GM23338 (cell line): ENCODE measurements around the gene CCDC134. TPM values are rescaled to one million over a fixed set of nuclear protein-coding genes. Genes with fewer than 3 reads are reported as not detected.

Experiments used
- ATAC-seq: fragments of 200-7000 bp; cut with Tn5 transposase; 3 replicates; pipeline ENCODE4 v1.9.1; 2020
- DNase-seq: peaks from one replicate; pipeline ENCODE4 v3.0.0-alpha.2; 2015; ENCODE audit warnings: low spot score
- H2AFZ ChIP-seq: fragments of 200-600 bp; sonication (generic); 2 replicates; pipeline ENCODE4 v1.8.0; 2016; ENCODE audit warnings: antibody characterized with exemption, mild to moderate bottlenecking, moderate library complexity
- H3F3A ChIP-seq: fragments of 200-600 bp; sonication (generic); replicated peaks from 2 replicates; pipeline ENCODE4 v1.8.0; 2017; ENCODE audit warnings: antibody characterized with exemption, mixed run types, low read depth
- H3K27ac ChIP-seq: fragments of 200-600 bp; sonication (generic); 2 replicates; pipeline ENCODE4 v1.6.1; 2016; ENCODE audit warnings: low read depth
- H3K27me3 ChIP-seq: fragments of 200-600 bp; sonication (generic); 2 replicates; pipeline ENCODE4 v1.8.0; 2016; ENCODE audit warnings: mild to moderate bottlenecking, mixed run types, moderate library complexity; ENCODE audit not compliant: insufficient read depth
- H3K36me3 ChIP-seq: fragments of 200-600 bp; sonication (generic); 2 replicates; pipeline ENCODE4 v1.8.0; 2016; ENCODE audit warnings: mild to moderate bottlenecking; ENCODE audit not compliant: insufficient read depth
- H3K4me1 ChIP-seq: fragments of 200-600 bp; sonication (generic); 2 replicates; pipeline ENCODE4 v1.8.0; 2016; ENCODE audit warnings: mild to moderate bottlenecking, moderate library complexity; ENCODE audit not compliant: insufficient read depth
- H3K4me2 ChIP-seq: fragments of 200-600 bp; sonication (generic); 2 replicates; pipeline ENCODE4 v1.7.1; 2017; ENCODE audit warnings: mixed run types
- H3K4me3 ChIP-seq: fragments of 200-600 bp; sonication (generic); 2 replicates; pipeline ENCODE4 v1.6.1; 2016; ENCODE audit warnings: mixed run types
- H3K79me2 ChIP-seq: fragments of 200-600 bp; sonication (generic); replicated peaks from 2 replicates; pipeline ENCODE4 v1.8.0; 2017; ENCODE audit warnings: mild to moderate bottlenecking; ENCODE audit not compliant: insufficient read depth
- H3K9me2 ChIP-seq: fragments of 200-600 bp; sonication (generic); 2 replicates; pipeline ENCODE4 v1.8.0; 2017; ENCODE audit not compliant: insufficient read depth
- H4K20me1 ChIP-seq: fragments of 200-600 bp; sonication (generic); replicated peaks from 2 replicates; pipeline ENCODE4 v1.8.0; 2017; ENCODE audit warnings: mild to moderate bottlenecking; ENCODE audit not compliant: insufficient read depth
- H3K27ac Mint-ChIP-seq: 2 replicates; pipeline ENCODE4 v1.8.0; 2020; ENCODE audit warnings: inconsistent platforms, mild to moderate bottlenecking, moderate library complexity, mixed read lengths
- H3K27me3 Mint-ChIP-seq: 3 replicates; pipeline ENCODE4 v1.8.0; 2022; ENCODE audit warnings: low read depth, mild to moderate bottlenecking, moderate library complexity, mixed read lengths, inconsistent platforms; ENCODE audit not compliant: insufficient read depth, poor library complexity
- H3K36me3 Mint-ChIP-seq: 3 replicates; pipeline ENCODE4 v1.8.0; 2021; ENCODE audit warnings: low read depth, mild to moderate bottlenecking, inconsistent platforms, moderate library complexity, mixed read lengths
- H3K4me1 Mint-ChIP-seq: 3 replicates; pipeline ENCODE4 v1.8.0; 2020; ENCODE audit warnings: mild to moderate bottlenecking, inconsistent platforms, mixed read lengths
- H3K4me3 Mint-ChIP-seq: 3 replicates; pipeline ENCODE4 v1.8.0; 2021; ENCODE audit warnings: moderate library complexity, mild to moderate bottlenecking, inconsistent platforms, mixed read lengths
- H3K9me3 Mint-ChIP-seq: 3 replicates; pipeline ENCODE4 v1.8.0; 2020; ENCODE audit warnings: moderate library complexity, mild to moderate bottlenecking, inconsistent platforms, mixed read lengths
- CREB1 ChIP-seq: fragments of 250-450 bp; sonication (Bioruptor Pico); IDR thresholded peaks from 2 replicates; pipeline ENCODE4 v1.5.0; 2020; ENCODE audit warnings: low read depth, mild to moderate bottlenecking, moderate library complexity
- ETS1 ChIP-seq: IDR thresholded peaks from 2 replicates; pipeline ENCODE4 v1.6.1; 2016; ENCODE audit warnings: antibody characterized with exemption
- EZH2 ChIP-seq: fragments of 200-600 bp; sonication (generic); IDR thresholded peaks from one replicate; pipeline ENCODE4 v1.8.0; 2017; ENCODE audit warnings: antibody characterized with exemption, mild to moderate bottlenecking, low read depth; ENCODE audit not compliant: unreplicated experiment
- JUNB ChIP-seq: IDR thresholded peaks from one replicate; pipeline ENCODE4 v1.6.1; 2016; ENCODE audit warnings: antibody characterized with exemption; ENCODE audit not compliant: unreplicated experiment
- NANOG ChIP-seq: IDR thresholded peaks from 2 replicates; pipeline ENCODE4 v1.6.1; 2016; ENCODE audit warnings: antibody characterized with exemption, borderline replicate concordance
- POLR2AphosphoS5 ChIP-seq: IDR thresholded peaks from 2 replicates; pipeline ENCODE4 v1.6.1; 2016; ENCODE audit warnings: antibody characterized with exemption, low read depth
- REST ChIP-seq: IDR thresholded peaks from one replicate; pipeline ENCODE4 v1.6.1; 2018; ENCODE audit warnings: antibody characterized with exemption; ENCODE audit not compliant: unreplicated experiment
- STAT1 ChIP-seq: IDR thresholded peaks from one replicate; pipeline ENCODE4 v1.6.1; 2016; ENCODE audit warnings: antibody characterized with exemption; ENCODE audit not compliant: unreplicated experiment
- ZNF114 ChIP-seq: fragments of 250-450 bp; sonication (Bioruptor Pico); IDR thresholded peaks from 2 replicates; pipeline ENCODE4 v1.5.0; 2020; ENCODE audit warnings: mild to moderate bottlenecking, moderate library complexity
- ZNF331 ChIP-seq: fragments of 250-450 bp; sonication (Bioruptor Pico); IDR thresholded peaks from 2 replicates; pipeline ENCODE4 v1.5.0; 2020; ENCODE audit warnings: low read depth, mild to moderate bottlenecking, moderate library complexity
- ZNF462 ChIP-seq: fragments of 250-450 bp; sonication (Bioruptor Pico); IDR thresholded peaks from 2 replicates; pipeline ENCODE4 v1.5.0; 2020; ENCODE audit warnings: mild to moderate bottlenecking, moderate library complexity
- polyA plus RNA-seq: library from polyadenylated mRNA; unstranded; fragments of >200 nt; fragmentation: Nextera tagmentation; extraction: Ambion mirVana; gene quantifications from 2 replicates; pipeline ENCODE4 v1.2.1, GENCODE V29; 2016
- total RNA-seq: library from RNA; depleted of rRNA; stranded (reverse); fragments of >200 nt; shearing (Covaris generic); gene quantifications from 2 replicates; pipeline ENCODE4 v1.2.3, GENCODE V29; 2014

The CCDC134 gene
- total and polyA plus RNA-seq, 2 experiments from 2014 or later, result 2.7 to 24.5 TPM

GRCh38 chr22:41845380-41846267, 45.1 kb downstream of the CCDC134 start:
- Histone ChIP-seq H4K20me1 (peaks cover 75% of the 10 kb centered on the region), H2AFZ (no peak overlapping the region), H3K4me1 (peaks cover 51% of the 10 kb centered on the region), H3K27me3 (no peaks in the 10 kb centered on the region), H3K4me3 (no peak overlapping the region), H3K4me2 (peak overlapping the region; percentile 66), H3K36me3 (0 out of 2 replicates have a peak, but pooled peaks cover 8% of the 10 kb centered on the region), H3K79me2 (peaks cover 100% of the 10 kb centered on the region), H3K27ac (peak overlapping the region; percentile 77), H3K9me2 (no peaks in the 10 kb centered on the region), H3F3A (peaks cover 17% of the 10 kb centered on the region)
- no peak for DNase-seq
- Mint-ChIP-seq H3K27ac (peak overlapping the region; percentile 38), H3K9me3 (no peaks in the 10 kb centered on the region), H3K36me3 (peaks cover 20% of the 10 kb centered on the region; the same call in 2 of the 3 replicates), H3K4me1 (peaks cover 42% of the 10 kb centered on the region), H3K4me3 (no peak overlapping the region; the same call in 2 of the 3 replicates), H3K27me3 (peaks cover 12% of the 10 kb centered on the region)
- no peak for TF ChIP-seq REST
- TF ChIP-seq STAT1, result no peak
- TF ChIP-seq JUNB, result no peak
- no peak for TF ChIP-seq CREB1 (CRISPR knock-in tag)
- no peak for TF ChIP-seq ZNF331 (CRISPR knock-in tag)
- TF ChIP-seq ETS1, result no peak
- no peak for TF ChIP-seq ZNF114
- no peak for TF ChIP-seq NANOG
- no peak for TF ChIP-seq ZNF462 (CRISPR knock-in tag)
- no peak for TF ChIP-seq EZH2
- TF ChIP-seq POLR2AphosphoS5, result no peak
- peak; percentile 44 for ATAC-seq
